Neural progenitor cell (in vitro differentiated cells): Measurements from ENCODE around the gene LTBP1.

Experiments used
- CTCF ChIP-seq: fragments of 200-600 bp; sonication (generic); IDR thresholded peaks from 2 replicates; pipeline ENCODE4 v1.5.1; 2017; ENCODE audit warnings: antibody characterized with exemption, mild to moderate bottlenecking
- EZH2 ChIP-seq: fragments of 200-600 bp; sonication (generic); IDR thresholded peaks from 2 replicates; pipeline ENCODE4 v1.6.1; 2017; ENCODE audit warnings: antibody characterized with exemption, mild to moderate bottlenecking, moderate library complexity

GRCh38 chr2:33121925-33122324 is 175.2 kb downstream of the LTBP1 start:
- no peak for TF ChIP-seq EZH2
- no peak for TF ChIP-seq CTCF
